Brain microvascular endothelial cell (primary cell): Measurements from ENCODE around the gene SNAP29.

Source experiments
- DNase-seq: peaks from one replicate; pipeline ENCODE4 v3.0.0-alpha.2; 2020
- H3K27ac ChIP-seq: fragments of 250-450 bp; sonication (Bioruptor Pico); 2 replicates; pipeline ENCODE4 v1.5.1; 2020; ENCODE audit warnings: mild to moderate bottlenecking, moderate library complexity
- H3K27me3 ChIP-seq: fragments of 250-450 bp; sonication (Bioruptor Pico); replicated peaks from 2 replicates; pipeline ENCODE4 v1.5.1; 2020; ENCODE audit warnings: mild to moderate bottlenecking
- H3K36me3 ChIP-seq: fragments of 250-450 bp; sonication (Bioruptor Pico); replicated peaks from 2 replicates; pipeline ENCODE4 v1.5.1; 2020; ENCODE audit warnings: mild to moderate bottlenecking
- H3K4me3 ChIP-seq: 2 replicates; pipeline ENCODE4 v1.5.1; 2011; ENCODE audit warnings: low read depth, mild to moderate bottlenecking, control low read depth, low read length, moderate library complexity
- CTCF ChIP-seq: IDR thresholded peaks from 2 replicates; pipeline ENCODE4 v1.5.1; 2011; ENCODE audit warnings: low read depth, mild to moderate bottlenecking, moderate library complexity, low read length, control low read depth, inconsistent platforms; ENCODE audit errors: missing control alignments
- in situ Hi-C: cut with HindIII; loops from 2 replicates; pipeline ENCODE4 v1.10.0; 2017; ENCODE audit warnings: low sequenced_read_pairs, low pct_ligation_motif_present

SNAP29 gene

GRCh38 chr22:20858615-20859416 is at the start of gene SNAP29, which contains the start of gene PI4KA:
SNAP29 (plus strand) TSS chr22:20859007; CDS start chr22:20859111, 104 bp downstream.
PI4KA (minus strand) TSS chr22:20858811; CDS start chr22:20858725, 86 bp downstream.
- Histone ChIP-seq H3K4me3 (peak within 1 kb of the TSS; percentile 80), H3K27me3 (no peaks in the 10 kb centered on the region), H3K36me3 (no peaks in the 10 kb centered on the region), H3K27ac (peak within 1 kb of the TSS; percentile 74)
- DNase-seq = peak; percentile 98
- in situ Hi-C loops = no loop called here
- no peak for TF ChIP-seq CTCF

DNA sequence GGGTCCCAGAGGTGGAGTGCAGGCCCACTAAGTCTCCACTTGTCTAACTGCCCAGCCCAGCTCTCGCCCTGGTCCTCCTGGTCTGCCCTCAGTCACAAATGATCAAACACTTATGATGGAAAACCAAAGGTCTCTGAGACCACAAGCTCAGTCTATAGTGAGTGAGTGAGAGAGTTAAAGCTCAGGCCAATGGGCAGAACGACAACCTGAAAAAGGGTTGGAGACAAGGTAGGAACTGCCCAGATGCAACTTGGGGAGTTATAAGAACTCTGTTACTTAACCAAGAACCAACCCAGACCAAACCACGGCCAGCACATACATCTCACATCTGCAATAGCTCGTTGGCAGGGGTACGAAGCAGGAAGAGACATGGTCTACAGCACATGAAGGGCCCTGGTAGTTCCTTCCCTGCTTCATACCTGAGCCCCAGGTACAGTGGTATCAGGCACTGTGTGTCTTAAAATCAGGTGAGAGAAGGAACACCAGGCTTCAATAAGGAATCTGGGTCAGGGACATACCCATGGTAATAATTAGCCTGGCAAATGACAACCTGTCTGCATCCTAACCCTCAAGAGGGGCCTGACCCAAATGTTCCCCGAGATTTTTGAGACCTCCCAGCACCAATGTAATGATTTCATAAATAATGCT is 49.1 kb upstream of the SNAP29 start:
- no peak overlapping the region for H3K27ac ChIP-seq
- DNase-seq = no peak
- H3K36me3 ChIP-seq = peaks cover 36% of the 10 kb centered on the region
- H3K4me3 ChIP-seq = no peak overlapping the region
- H3K27me3 ChIP-seq = no peaks in the 10 kb centered on the region
- TF ChIP-seq CTCF = no peak
- in situ Hi-C loops = no loop called here

GRCh38 chr22:20810645-20811044 is 48.2 kb upstream of the SNAP29 start:
- H3K36me3 ChIP-seq = peaks cover 30% of the 10 kb centered on the region
- H3K27me3 ChIP-seq = no peaks in the 10 kb centered on the region
- no peak for TF ChIP-seq CTCF
- no peak overlapping the region for H3K4me3 ChIP-seq
- in situ Hi-C loops = no loop called here
- no peak overlapping the region for H3K27ac ChIP-seq
- DNase-seq = no peak

GRCh38 chr22:20811171-20811570 is 47.6 kb upstream of the SNAP29 start:
- Histone ChIP-seq H3K36me3 (peaks cover 31% of the 10 kb centered on the region), H3K4me3 (no peak overlapping the region), H3K27me3 (no peaks in the 10 kb centered on the region), H3K27ac (no peak overlapping the region)
- no peak for TF ChIP-seq CTCF
- in situ Hi-C loops = no loop called here
- no peak for DNase-seq

- no peak for TF ChIP-seq CTCF
- Histone ChIP-seq H3K4me3 (no peak overlapping the region), H3K36me3 (peaks cover 31% of the 10 kb centered on the region), H3K27me3 (no peaks in the 10 kb centered on the region), H3K27ac (no peak overlapping the region)
- no peak for DNase-seq
- in situ Hi-C loops = no loop called here
These were observed 46.7 kb upstream of the SNAP29 start for GRCh38 chr22:20811971-20812660.
